Nephron (organoid): ENCODE data around the gene RNASEH2B.

Source experiments
- H3K27ac Mint-ChIP-seq, 3 experiments: 2 replicates each; pipeline ENCODE4 v1.8.0; 2020; ENCODE audit warnings: mixed read lengths in 3 of 3, mild to moderate bottlenecking in 2 of 3, moderate library complexity in 1 of 3
- H3K27me3 Mint-ChIP-seq: 2 replicates; pipeline ENCODE4 v1.8.0; 2021; ENCODE audit warnings: low read depth, mild to moderate bottlenecking, moderate library complexity, mixed read lengths
- H3K36me3 Mint-ChIP-seq: 2 replicates; pipeline ENCODE4 v1.8.0; 2020; ENCODE audit warnings: low read depth, mixed read lengths
- H3K4me1 Mint-ChIP-seq: 2 replicates; pipeline ENCODE4 v1.8.0; 2020; ENCODE audit warnings: mixed read lengths
- H3K4me3 Mint-ChIP-seq, 3 experiments: 2 replicates each; pipeline ENCODE4 v1.8.0; 2020; ENCODE audit warnings: mild to moderate bottlenecking in 3 of 3, mixed read lengths in 3 of 3, moderate library complexity in 2 of 3
- H3K9me3 Mint-ChIP-seq: 2 replicates; pipeline ENCODE4 v1.8.0; 2020; ENCODE audit warnings: mixed read lengths
- CTCF ChIP-seq, 3 experiments: fragments of 200-600 bp; sonication (generic); IDR thresholded peaks; one replicate each; pipeline ENCODE4 v1.5.0; 2021; ENCODE audit warnings: antibody characterized with exemption in 3 of 3; ENCODE audit not compliant: unreplicated experiment in 3 of 3

RNASEH2B gene

DNA sequence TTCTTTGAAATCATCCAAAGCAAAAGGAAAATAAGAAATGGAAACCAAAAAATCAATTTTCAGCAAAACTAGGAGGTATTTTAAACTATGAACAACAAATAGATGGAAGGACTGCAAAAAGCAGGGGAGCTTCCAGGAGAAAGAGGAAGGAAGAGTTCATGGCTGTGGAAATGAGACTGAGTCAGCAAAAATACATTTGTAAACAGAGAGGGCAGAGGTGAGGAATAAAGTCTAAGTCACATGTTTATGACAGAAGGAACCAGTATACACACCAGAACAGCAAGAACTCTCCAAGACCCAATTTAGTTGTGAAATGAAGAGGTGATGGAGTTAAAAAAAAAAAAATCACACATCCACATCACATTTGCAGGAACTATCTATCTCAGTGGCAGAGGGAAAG, 69.6 kb downstream of the RNASEH2B start:
- Mint-ChIP-seq H3K9me3 (peaks cover 20% of the 10 kb centered on the region), H3K27me3 (no peaks in the 10 kb centered on the region), H3K27ac (peak overlapping the region in 1 of 3 experiments; percentile 12), H3K4me1 (no peaks in the 10 kb centered on the region), H3K36me3 (peaks cover 27% of the 10 kb centered on the region), H3K4me3 (no peak overlapping the region)
- no peak for TF ChIP-seq CTCF (IDR thresholded peaks at IDR 0.05; ENCODE audit: unreplicated experiment in 3 of 3)

DNA sequence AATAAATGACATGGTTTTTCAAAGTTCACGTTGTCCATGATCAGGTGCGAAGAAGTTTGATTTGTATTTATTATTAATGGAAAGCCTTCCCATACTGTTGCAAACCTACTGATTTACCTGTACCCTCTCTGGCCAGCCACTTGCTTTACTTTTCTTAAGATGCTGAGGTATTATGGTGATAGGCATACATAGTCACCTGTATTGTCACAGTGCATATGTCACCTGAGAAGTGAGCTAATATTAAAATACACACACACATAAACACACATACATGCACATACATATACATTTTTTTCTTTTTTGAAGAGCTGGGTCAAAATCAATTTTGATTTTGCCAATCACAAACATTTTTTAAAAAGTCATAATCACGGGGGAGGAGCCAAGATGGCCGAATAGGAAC, 72.1 kb downstream of the RNASEH2B start:
- no peaks in the 10 kb centered on the region for H3K27me3 Mint-ChIP-seq
- no peaks in the 10 kb centered on the region for H3K4me1 Mint-ChIP-seq
- TF ChIP-seq CTCF (IDR thresholded peaks at IDR 0.05; ENCODE audit: unreplicated experiment in 3 of 3): no peak
- peak overlapping the region in 1 of 3 experiments; percentile 18 for H3K4me3 Mint-ChIP-seq
- H3K36me3 Mint-ChIP-seq: peaks cover 17% of the 10 kb centered on the region
- peaks cover 22% of the 10 kb centered on the region for H3K9me3 Mint-ChIP-seq
- H3K27ac Mint-ChIP-seq: no peak overlapping the region

GRCh38 chr13:50989476-50989875, 79.9 kb downstream of the RNASEH2B start:
- Mint-ChIP-seq H3K36me3 (peaks cover 4% of the 10 kb centered on the region), H3K27me3 (peaks cover 6% of the 10 kb centered on the region), H3K4me1 (peaks cover 59% of the 10 kb centered on the region), H3K27ac (peak overlapping the region; percentile 19 to 86 (median 57)), H3K9me3 (peaks cover 5% of the 10 kb centered on the region), H3K4me3 (no peak overlapping the region)
- TF ChIP-seq CTCF (IDR thresholded peaks at IDR 0.05; ENCODE audit: unreplicated experiment in 3 of 3): peak; percentile 30 to 51 (median 38)

- H3K36me3 Mint-ChIP-seq: peaks cover 4% of the 10 kb centered on the region
- H3K27me3 Mint-ChIP-seq: peaks cover 6% of the 10 kb centered on the region
- peak overlapping the region; percentile 86 to 91 (median 89) for H3K27ac Mint-ChIP-seq
- H3K9me3 Mint-ChIP-seq: peaks cover 3% of the 10 kb centered on the region
- H3K4me1 Mint-ChIP-seq: peaks cover 67% of the 10 kb centered on the region
- TF ChIP-seq CTCF (IDR thresholded peaks at IDR 0.05; ENCODE audit: unreplicated experiment in 3 of 3): no peak
- peak overlapping the region in 2 of 3 experiments; percentile 14 to 25 for H3K4me3 Mint-ChIP-seq
Measured at GRCh38 chr13:50990065-50990817, 80.7 kb downstream of the RNASEH2B start.

DNA sequence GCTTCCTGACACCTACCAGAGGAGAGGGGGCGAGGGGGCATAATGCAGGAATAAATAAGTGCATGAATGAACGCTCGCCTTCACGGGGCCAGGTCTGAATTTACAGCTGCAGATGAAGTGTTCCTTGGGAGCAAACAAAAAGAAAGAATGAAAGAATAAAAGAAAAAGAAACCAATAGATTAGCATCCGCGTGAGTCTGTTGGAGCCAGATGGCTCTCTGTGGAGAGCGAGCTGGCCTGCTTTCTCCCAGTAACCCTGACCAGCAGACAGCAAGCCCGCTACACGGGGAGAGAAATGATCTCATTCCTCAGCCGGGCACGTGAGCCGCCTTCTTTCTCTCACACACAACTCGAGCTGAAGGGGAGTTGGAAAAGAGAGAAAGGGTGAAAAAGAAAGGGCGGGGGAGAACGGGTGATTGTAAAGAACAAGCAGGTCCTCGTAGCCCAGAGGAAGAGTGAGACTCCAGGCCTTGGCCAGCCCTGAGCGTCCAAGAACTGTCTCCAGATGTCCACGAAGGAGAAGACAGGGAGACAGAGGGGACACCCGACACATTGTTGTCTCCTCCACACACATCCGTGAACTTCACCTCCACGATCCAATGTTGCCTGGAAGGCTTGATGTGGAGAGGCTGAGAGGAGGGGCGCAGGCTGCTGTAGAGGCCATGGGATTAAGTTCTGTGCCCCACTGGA, 81.4 kb downstream of the RNASEH2B start:
- Mint-ChIP-seq H3K9me3 (peaks cover 3% of the 10 kb centered on the region), H3K36me3 (peaks cover 4% of the 10 kb centered on the region), H3K27ac (peak overlapping the region; percentile 86 to 91 (median 89)), H3K4me3 (peak overlapping the region; percentile 11 to 25 (median 14)), H3K27me3 (peaks cover 6% of the 10 kb centered on the region), H3K4me1 (peaks cover 74% of the 10 kb centered on the region)
- no peak for TF ChIP-seq CTCF (IDR thresholded peaks at IDR 0.05; ENCODE audit: unreplicated experiment in 3 of 3)
